Stomach (tissue), 9 donors: ENCODE measurements around the gene SNTG2. TPM values are rescaled to one million over a fixed set of nuclear protein-coding genes. Genes with fewer than 3 reads are reported as not detected.

Source experiments
- DNase-seq, 2 donors: peaks; one replicate each; pipeline versions ENCODE4 v3.0.0 to v3.0.0-alpha.2; 2013 to 2019
- H3K27ac ChIP-seq, 5 donors: fragments of 200-600 bp in 4 of 5; sonication (generic) in 4 of 5; one replicate each; pipeline ENCODE4 v1.5.1; 2013 to 2019; ENCODE audit warnings: mild to moderate bottlenecking in 1 of 5, moderate library complexity in 1 of 5
- H3K27me3 ChIP-seq, 3 donors: fragments of 200-600 bp; sonication (generic); one replicate each; pipeline ENCODE4 v1.5.1; 2017 to 2019; ENCODE audit warnings: mixed run types in 1 of 3
- H3K36me3 ChIP-seq, 4 donors: fragments of 200-600 bp; sonication (generic); 1 replicate in 3 of 4; 2 replicates in 1 of 4; pipeline ENCODE4 v1.5.1; 2016 to 2019
- H3K4me1 ChIP-seq, 4 donors: fragments of 200-600 bp; sonication (generic); one replicate each; pipeline ENCODE4 v1.5.1; 2016 to 2019
- H3K4me3 ChIP-seq, 4 donors: fragments of 200-600 bp; sonication (generic) in 3 of 4; one replicate each; pipeline ENCODE4 v1.5.1; 2016 to 2019; ENCODE audit warnings: mild to moderate bottlenecking in 1 of 4
- H3K9me3 ChIP-seq, 4 donors: fragments of 200-600 bp; sonication (generic); one replicate each; pipeline ENCODE4 v1.5.1; 2016 to 2019
- CTCF ChIP-seq, 7 experiments: fragments of 450-650 bp in 4 of 7; fragments of 200-600 bp in 3 of 7; sonication (generic) in 3 of 7; IDR thresholded peaks; one replicate each; pipeline ENCODE4 v1.5.1; 2016 to 2019; ENCODE audit warnings: antibody characterized with exemption in 7 of 7, control low read depth in 2 of 7, mild to moderate bottlenecking in 1 of 7
- EP300 ChIP-seq: sonication (generic); formaldehyde crosslinking; IDR thresholded peaks from one replicate; pipeline ENCODE4 v1.6.1; 2017; ENCODE audit warnings: antibody characterized with exemption
- POLR2A ChIP-seq, 4 donors: fragments of 450-650 bp; IDR thresholded peaks; one replicate each; pipeline ENCODE4 v1.6.1; 2016; ENCODE audit warnings: antibody characterized with exemption in 4 of 4, control low read depth in 2 of 4, mild to moderate bottlenecking in 1 of 4, moderate library complexity in 1 of 4
- POLR2AphosphoS5 ChIP-seq, 3 donors: sonication (generic); formaldehyde crosslinking; IDR thresholded peaks; one replicate each; pipeline ENCODE4 v1.6.1; 2016; ENCODE audit warnings: antibody characterized with exemption in 3 of 3
- WGBS, 5 donors: extraction: QIAGEN DNeasy Blood & Tissue Kit in 3 of 5; methylation state at CpG; one replicate each; pipeline versions ENCODE4 v1.1.5 to v1.1.7; 2013 to 2018; 5-methylcytosine and 5-hydroxymethylcytosine counted together
- intact Hi-C: fragments of 100-400 bp; cut with DNase I; formaldehyde crosslinking; loops from one replicate; pipeline ENCODE4 v1.15.1; 2023; ENCODE audit warnings: low total_unique reads
- polyA plus RNA-seq, 3 donors: library from polyadenylated mRNA; stranded (reverse); fragments of 200-250 nt; gene quantifications; one replicate each; pipeline ENCODE4 v1.2.3, GENCODE V29; 2013
- total RNA-seq, 5 donors: library from RNA; depleted of rRNA; stranded (reverse); fragments of >200 nt; gene quantifications; one replicate each; pipeline versions ENCODE4 v1.1.0 to v1.2.3, GENCODE V29; 2014 to 2016
- donor health status: healthy with polysubstance abuse.
- donor health status: Bipolar disorder and iron deficiency.
- donor health status: healthy.

SNTG2 gene
- total and polyA plus RNA-seq, 8 donors = 0.68 to 19.6 (median 5.3) TPM; not detected in 1

GRCh38 chr2:1341404-1342120 is 390.9 kb downstream of the SNTG2 start:
- Histone ChIP-seq H3K36me3 (no peaks in the 10 kb centered on the region), H3K4me3 (no peak overlapping the region), H3K27ac (no peak overlapping the region), H3K4me1 (no peaks in the 10 kb centered on the region), H3K9me3 (peaks cover 0 to 5% (median 1%) of the 10 kb centered on the region in 4 donors), H3K27me3 (no peaks in the 10 kb centered on the region)
- WGBS, 5 donors = 65 to 77% (median 70%) methylated on average over 4 of the region's 4 CpGs
- intact Hi-C loops = no loop called here
- TF ChIP-seq POLR2AphosphoS5 (IDR thresholded peaks at IDR 0.05) (no peak), CTCF (IDR thresholded peaks at IDR 0.05) (no peak), EP300 (no peak), POLR2A (IDR thresholded peaks at IDR 0.05) (no peak)
- peak in 1 of 2 donors; percentile 28 for DNase-seq

- H3K4me3 ChIP-seq = no peak overlapping the region
- TF ChIP-seq POLR2AphosphoS5 (IDR thresholded peaks at IDR 0.05) = no peak
- no peak for TF ChIP-seq CTCF (IDR thresholded peaks at IDR 0.05)
- TF ChIP-seq EP300 = no peak
- TF ChIP-seq POLR2A (IDR thresholded peaks at IDR 0.05) = no peak
- no peaks in the 10 kb centered on the region for H3K36me3 ChIP-seq
- no peak overlapping the region for H3K27ac ChIP-seq
- no peak for DNase-seq
- intact Hi-C loops = no loop called here
- H3K4me1 ChIP-seq = no peaks in the 10 kb centered on the region
- no peaks in the 10 kb centered on the region for H3K27me3 ChIP-seq
- 89 to 98% (median 97%) methylated on average over 1 of the region's 1 CpG for WGBS, 5 donors
- peaks cover 0 to 39% (median 35%) of the 10 kb centered on the region in 4 donors for H3K9me3 ChIP-seq
Observed at GRCh38 chr2:1348789-1349188, 398.1 kb downstream of the SNTG2 start.

DNA sequence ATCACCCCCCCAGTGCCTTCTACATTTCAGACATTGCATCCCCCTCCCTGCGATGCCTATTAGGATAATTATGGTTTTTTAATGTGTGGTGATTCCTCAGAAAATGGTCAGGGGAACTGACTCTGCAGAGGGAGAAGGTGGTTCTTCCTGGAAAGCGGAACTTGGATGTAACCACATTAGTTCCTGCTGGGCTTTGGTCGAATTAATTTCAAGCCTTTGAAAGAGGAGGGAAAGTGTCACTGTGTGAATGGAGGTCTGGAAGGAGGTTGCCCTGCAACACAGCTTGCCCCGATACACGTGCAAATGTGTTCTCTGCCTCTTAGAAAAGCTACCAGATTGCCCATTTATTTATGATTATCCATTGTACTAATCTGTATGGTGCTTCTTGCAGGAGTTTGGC is 399.5 kb downstream of the SNTG2 start:
- no peak overlapping the region for H3K27ac ChIP-seq
- H3K36me3 ChIP-seq = no peaks in the 10 kb centered on the region
- no peaks in the 10 kb centered on the region for H3K27me3 ChIP-seq
- intact Hi-C loops = no loop called here
- TF ChIP-seq POLR2A (IDR thresholded peaks at IDR 0.05) = no peak
- no peak for TF ChIP-seq CTCF (IDR thresholded peaks at IDR 0.05)
- no peak for TF ChIP-seq POLR2AphosphoS5 (IDR thresholded peaks at IDR 0.05)
- no peak for TF ChIP-seq EP300
- H3K9me3 ChIP-seq = peaks cover 0 to 41% (median 36%) of the 10 kb centered on the region in 4 donors
- H3K4me3 ChIP-seq = no peak overlapping the region
- no peak for DNase-seq
- no peaks in the 10 kb centered on the region for H3K4me1 ChIP-seq
- WGBS, 5 donors = 63 to 78% (median 67%) methylated on average over 5 of the region's 5 CpGs

- TF ChIP-seq CTCF (IDR thresholded peaks at IDR 0.05) (no peak), POLR2A (IDR thresholded peaks at IDR 0.05) (no peak), POLR2AphosphoS5 (IDR thresholded peaks at IDR 0.05) (no peak), EP300 (no peak)
- WGBS, 5 donors = 71 to 84% (median 78%) methylated on average over 8 to 9 of the region's 9 CpGs
- intact Hi-C loops = no loop called here
Observed at GRCh38 chr2:1353124-1353523, 402.5 kb downstream of the SNTG2 start.

More at GRCh38 chr2:1353124-1353523, 402.5 kb downstream of the SNTG2 start:
- no peaks in the 10 kb centered on the region for H3K4me1 ChIP-seq
- DNase-seq = no peak
- peaks cover 0 to 22% (median 21%) of the 10 kb centered on the region in 4 donors for H3K9me3 ChIP-seq
- H3K4me3 ChIP-seq = no peak overlapping the region
- no peak overlapping the region for H3K27ac ChIP-seq
- no peaks in the 10 kb centered on the region for H3K27me3 ChIP-seq
- H3K36me3 ChIP-seq = no peaks in the 10 kb centered on the region
